Measurements from ENCODE around the gene CCDC170. TPM values are rescaled to one million over a fixed set of nuclear protein-coding genes. Genes with fewer than 3 reads are reported as not detected.

CCDC170 gene
- polyA plus RNA-seq, 1 of the 3 experiments (the other 2 are of a cell fraction): not detected

GRCh38 chr6:151661928-151662327 lies 168.1 kb downstream of the CCDC170 start:
- no peaks in the 10 kb centered on the region for H3K4me1 ChIP-seq (ENCODE audit: control insufficient read depth in 1 of 2, insufficient read depth in 2 of 2, low read depth in 1 of 2, low read length in 1 of 2)
- TF ChIP-seq YY1 (IDR thresholded peaks at IDR 0.05; ENCODE audit: low read depth): no peak
- TF ChIP-seq, protein P1, sequence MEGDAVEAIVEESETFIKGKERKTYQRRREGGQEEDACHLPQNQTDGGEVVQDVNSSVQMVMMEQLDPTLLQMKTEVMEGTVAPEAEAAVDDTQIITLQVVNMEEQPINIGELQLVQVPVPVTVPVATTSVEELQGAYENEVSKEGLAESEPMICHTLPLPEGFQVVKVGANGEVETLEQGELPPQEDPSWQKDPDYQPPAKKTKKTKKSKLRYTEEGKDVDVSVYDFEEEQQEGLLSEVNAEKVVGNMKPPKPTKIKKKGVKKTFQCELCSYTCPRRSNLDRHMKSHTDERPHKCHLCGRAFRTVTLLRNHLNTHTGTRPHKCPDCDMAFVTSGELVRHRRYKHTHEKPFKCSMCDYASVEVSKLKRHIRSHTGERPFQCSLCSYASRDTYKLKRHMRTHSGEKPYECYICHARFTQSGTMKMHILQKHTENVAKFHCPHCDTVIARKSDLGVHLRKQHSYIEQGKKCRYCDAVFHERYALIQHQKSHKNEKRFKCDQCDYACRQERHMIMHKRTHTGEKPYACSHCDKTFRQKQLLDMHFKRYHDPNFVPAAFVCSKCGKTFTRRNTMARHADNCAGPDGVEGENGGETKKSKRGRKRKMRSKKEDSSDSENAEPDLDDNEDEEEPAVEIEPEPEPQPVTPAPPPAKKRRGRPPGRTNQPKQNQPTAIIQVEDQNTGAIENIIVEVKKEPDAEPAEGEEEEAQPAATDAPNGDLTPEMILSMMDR (IDR thresholded peaks at IDR 0.05): peak; percentile 31; the same call in 1 of the 2 replicates
- TF ChIP-seq RAD21 (IDR thresholded peaks at IDR 0.05; ENCODE audit: low read length): 0 out of 2 replicates have a peak, but pooled peaks have one; percentile 3
- H3K9me2 ChIP-seq: no peaks in the 10 kb centered on the region
- no peaks in the 10 kb centered on the region for H3K36me3 ChIP-seq (replicated peaks in 1 of 2; ENCODE audit: control insufficient read depth in 1 of 2, insufficient read depth in 2 of 2, low read length in 1 of 2)
- no peaks in the 10 kb centered on the region for H3K27me3 ChIP-seq (ENCODE audit: insufficient read depth)
- H3K79me2 ChIP-seq (ENCODE audit: insufficient read depth): no peaks in the 10 kb centered on the region
- no peaks in the 10 kb centered on the region for H3F3A ChIP-seq (replicated peaks; ENCODE audit: insufficient read depth)
- no peak overlapping the region for H3K4me3 ChIP-seq (ENCODE audit: low read depth in 2 of 2, low read length in 1 of 2)
- H2AFZ ChIP-seq (ENCODE audit: low read depth): no peak overlapping the region
- ChIA-PET CTCF (interaction anchor here (1.4 kb wide), 1 partner anchor 14 kb away, joined by 7 read pairs; no protein-coding TSS in a partner anchor), POLR2A (no interaction called here)
- no peak overlapping the region for H3K9ac ChIP-seq
- H3K4me2 ChIP-seq: no peak overlapping the region
- no peak overlapping the region for H3K27ac ChIP-seq (ENCODE audit: low read depth in 2 of 2, low read length in 1 of 2)
- 6% methylated on average over 4 of the region's 4 CpGs for WGBS (ENCODE audit: low lambda C conversion rate)
- no peaks in the 10 kb centered on the region for H3K9me3 ChIP-seq
- DNase-seq: no peak
- no peaks in the 10 kb centered on the region for H4K20me1 ChIP-seq (ENCODE audit: insufficient read depth)

- TF ChIP-seq GATA2 (CRISPR knock-in tag; IDR thresholded peaks at IDR 0.05) (no peak), POLR2AphosphoS5 (IDR thresholded peaks at IDR 0.05; ENCODE audit: low read depth, low read length) (no peak)
- POLR2A ChIA-PET: no interaction called here
These were observed 169.7 kb downstream of the CCDC170 start for GRCh38 chr6:151663559-151663958.

GRCh38 chr6:151664390-151664789 lies 170.6 kb downstream of the CCDC170 start:
- Histone ChIP-seq H3K9me3 (no peaks in the 10 kb centered on the region), H3K4me2 (no peak overlapping the region), H2AFZ (ENCODE audit: low read depth) (no peak overlapping the region), H3K27me3 (ENCODE audit: insufficient read depth) (no peaks in the 10 kb centered on the region), H3K9ac (no peak overlapping the region), H4K20me1 (ENCODE audit: insufficient read depth) (no peaks in the 10 kb centered on the region), H3K36me3 (replicated peaks in 1 of 2; ENCODE audit: control insufficient read depth in 1 of 2, insufficient read depth in 2 of 2, low read length in 1 of 2) (no peaks in the 10 kb centered on the region), H3K9me2 (no peaks in the 10 kb centered on the region), H3K79me2 (ENCODE audit: insufficient read depth) (no peaks in the 10 kb centered on the region), H3K4me3 (ENCODE audit: low read depth in 2 of 2, low read length in 1 of 2) (no peak overlapping the region), H3F3A (replicated peaks; ENCODE audit: insufficient read depth) (no peaks in the 10 kb centered on the region), H3K4me1 (ENCODE audit: control insufficient read depth in 1 of 2, insufficient read depth in 2 of 2, low read depth in 1 of 2, low read length in 1 of 2) (no peaks in the 10 kb centered on the region), H3K27ac (ENCODE audit: low read depth in 2 of 2, low read length in 1 of 2) (no peak overlapping the region)
- WGBS (ENCODE audit: low lambda C conversion rate): 7% methylated on average over 5 of the region's 5 CpGs
- TF ChIP-seq NFIC (IDR thresholded peaks at IDR 0.05; ENCODE audit: borderline replicate concordance): no peak
- TF ChIP-seq, protein P2, sequence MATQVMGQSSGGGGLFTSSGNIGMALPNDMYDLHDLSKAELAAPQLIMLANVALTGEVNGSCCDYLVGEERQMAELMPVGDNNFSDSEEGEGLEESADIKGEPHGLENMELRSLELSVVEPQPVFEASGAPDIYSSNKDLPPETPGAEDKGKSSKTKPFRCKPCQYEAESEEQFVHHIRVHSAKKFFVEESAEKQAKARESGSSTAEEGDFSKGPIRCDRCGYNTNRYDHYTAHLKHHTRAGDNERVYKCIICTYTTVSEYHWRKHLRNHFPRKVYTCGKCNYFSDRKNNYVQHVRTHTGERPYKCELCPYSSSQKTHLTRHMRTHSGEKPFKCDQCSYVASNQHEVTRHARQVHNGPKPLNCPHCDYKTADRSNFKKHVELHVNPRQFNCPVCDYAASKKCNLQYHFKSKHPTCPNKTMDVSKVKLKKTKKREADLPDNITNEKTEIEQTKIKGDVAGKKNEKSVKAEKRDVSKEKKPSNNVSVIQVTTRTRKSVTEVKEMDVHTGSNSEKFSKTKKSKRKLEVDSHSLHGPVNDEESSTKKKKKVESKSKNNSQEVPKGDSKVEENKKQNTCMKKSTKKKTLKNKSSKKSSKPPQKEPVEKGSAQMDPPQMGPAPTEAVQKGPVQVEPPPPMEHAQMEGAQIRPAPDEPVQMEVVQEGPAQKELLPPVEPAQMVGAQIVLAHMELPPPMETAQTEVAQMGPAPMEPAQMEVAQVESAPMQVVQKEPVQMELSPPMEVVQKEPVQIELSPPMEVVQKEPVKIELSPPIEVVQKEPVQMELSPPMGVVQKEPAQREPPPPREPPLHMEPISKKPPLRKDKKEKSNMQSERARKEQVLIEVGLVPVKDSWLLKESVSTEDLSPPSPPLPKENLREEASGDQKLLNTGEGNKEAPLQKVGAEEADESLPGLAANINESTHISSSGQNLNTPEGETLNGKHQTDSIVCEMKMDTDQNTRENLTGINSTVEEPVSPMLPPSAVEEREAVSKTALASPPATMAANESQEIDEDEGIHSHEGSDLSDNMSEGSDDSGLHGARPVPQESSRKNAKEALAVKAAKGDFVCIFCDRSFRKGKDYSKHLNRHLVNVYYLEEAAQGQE (IDR thresholded peaks at IDR 0.05; ENCODE audit: low read depth, low read length): no peak
- no peak for TF ChIP-seq SIN3A (IDR thresholded peaks at IDR 0.05; ENCODE audit: borderline replicate concordance, low read depth, low read length)
- TF ChIP-seq EP300 (IDR thresholded peaks at IDR 0.05; ENCODE audit: borderline replicate concordance in 1 of 2, low read depth in 1 of 2, low read length in 1 of 2): no peak
- ChIA-PET CTCF (interaction anchor here (2.7 kb wide), 1 partner anchor 12 kb away, joined by 8 read pairs; no protein-coding TSS in a partner anchor), POLR2A (no interaction called here)
- DNase-seq: no peak

More at GRCh38 chr6:151663559-151663958, 169.7 kb downstream of the CCDC170 start:
- CTCF ChIA-PET: interaction anchor here (2.7 kb wide), 1 partner anchor 13 kb away, joined by 8 read pairs; no protein-coding TSS in a partner anchor
- H3K27me3 ChIP-seq (ENCODE audit: insufficient read depth): no peaks in the 10 kb centered on the region
- H3K79me2 ChIP-seq (ENCODE audit: insufficient read depth): no peaks in the 10 kb centered on the region
- H3F3A ChIP-seq (replicated peaks; ENCODE audit: insufficient read depth): no peaks in the 10 kb centered on the region
- no peak overlapping the region for H3K27ac ChIP-seq (ENCODE audit: low read depth in 2 of 2, low read length in 1 of 2)
- H4K20me1 ChIP-seq (ENCODE audit: insufficient read depth): no peaks in the 10 kb centered on the region
- no peak overlapping the region for H3K4me3 ChIP-seq (ENCODE audit: low read depth in 2 of 2, low read length in 1 of 2)
- no peak overlapping the region for H3K9ac ChIP-seq
- H3K4me1 ChIP-seq (ENCODE audit: control insufficient read depth in 1 of 2, insufficient read depth in 2 of 2, low read depth in 1 of 2, low read length in 1 of 2): no peaks in the 10 kb centered on the region
- no peak overlapping the region for H3K4me2 ChIP-seq
- H3K36me3 ChIP-seq (replicated peaks in 1 of 2; ENCODE audit: control insufficient read depth in 1 of 2, insufficient read depth in 2 of 2, low read length in 1 of 2): no peaks in the 10 kb centered on the region
- no peak for DNase-seq
- H3K9me3 ChIP-seq: no peaks in the 10 kb centered on the region
- WGBS (ENCODE audit: low lambda C conversion rate): 51% methylated on average over 2 of the region's 2 CpGs
- no peak overlapping the region for H2AFZ ChIP-seq (ENCODE audit: low read depth)
- no peaks in the 10 kb centered on the region for H3K9me2 ChIP-seq
